HG02610 (cell line): ENCODE results near the gene SRRM4.

Experiments
- ATAC-seq: cut with Tn5 transposase; IDR thresholded peaks from one replicate; pipeline ENCODE4 v1.9.1; 2021; ENCODE audit warnings: mild to moderate bottlenecking, moderate library complexity; ENCODE audit not compliant: unreplicated experiment

The SRRM4 gene

GRCh38 chr12:119115296-119115905, 134.1 kb downstream of the SRRM4 start:
- no peak for ATAC-seq

- ATAC-seq = no peak
Observed at GRCh38 chr12:119117936-119118335, 136.6 kb downstream of the SRRM4 start.

- ATAC-seq = no peak
Observed at GRCh38 chr12:119118625-119119024, 137.3 kb downstream of the SRRM4 start.

- ATAC-seq = no peak
Observed at GRCh38 chr12:119122047-119122446, 140.7 kb downstream of the SRRM4 start.

- ATAC-seq = no peak
Observed at GRCh38 chr12:119122751-119123150, 141.4 kb downstream of the SRRM4 start.

- ATAC-seq = no peak
Observed at GRCh38 chr12:119128527-119128926, 147.2 kb downstream of the SRRM4 start.

GRCh38 chr12:119129827-119130434, 148.6 kb downstream of the SRRM4 start:
- ATAC-seq = no peak

GRCh38 chr12:119130523-119130922, 149.2 kb downstream of the SRRM4 start:
- ATAC-seq = no peak

GRCh38 chr12:119134284-119135072, 153.1 kb downstream of the SRRM4 start:
- no peak for ATAC-seq

GRCh38 chr12:119136811-119137410, 155.6 kb downstream of the SRRM4 start:
- no peak for ATAC-seq

GRCh38 chr12:119139448-119139847, 158.1 kb downstream of the SRRM4 start:
- ATAC-seq = no peak

- ATAC-seq = no peak
Observed at GRCh38 chr12:119145367-119145766, 164.0 kb downstream of the SRRM4 start.

- ATAC-seq = no peak
Observed at GRCh38 chr12:119147847-119148448, 166.6 kb downstream of the SRRM4 start.

- ATAC-seq = no peak
Observed at GRCh38 chr12:119149270-119149669, 167.9 kb downstream of the SRRM4 start.

GRCh38 chr12:119151445-119152026, 170.2 kb downstream of the SRRM4 start:
- no peak for ATAC-seq

GRCh38 chr12:119153477-119154434, 172.4 kb downstream of the SRRM4 start:
- no peak for ATAC-seq

- ATAC-seq = no peak
Observed at GRCh38 chr12:119154435-119154818, 173.1 kb downstream of the SRRM4 start.

GRCh38 chr12:119156401-119157044, 175.2 kb downstream of the SRRM4 start:
- no peak for ATAC-seq

GRCh38 chr12:119157528-119157927, 176.2 kb downstream of the SRRM4 start:
- no peak for ATAC-seq
